Measurements from ENCODE around the gene OR10K1. TPM values are rescaled to one million over a fixed set of nuclear protein-coding genes. Genes with fewer than 3 reads are reported as not detected.

OR10K1 gene
- total and polyA plus RNA-seq, 2 donors (not counting 1 experiment from before 2014, with no cell fraction given), result not detected

DNA sequence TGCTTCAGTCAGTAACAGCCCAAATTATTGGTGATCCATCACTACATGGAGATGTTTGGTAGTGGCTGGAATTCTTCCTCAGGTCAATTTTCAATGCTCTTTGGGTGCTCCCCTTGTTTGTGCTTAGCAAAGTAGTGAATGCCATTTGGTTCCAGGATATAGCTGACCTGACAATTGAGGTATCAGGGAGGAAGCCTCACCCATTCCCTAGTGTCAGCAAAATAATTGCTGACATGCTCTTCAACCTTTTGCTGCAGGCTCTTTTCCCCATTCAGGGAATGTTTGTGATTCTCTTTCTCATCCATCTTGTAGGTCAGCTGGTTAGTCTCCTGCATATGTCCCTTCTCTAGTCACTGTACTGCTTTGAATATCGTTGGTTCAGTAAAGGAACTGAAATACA, 7.1 kb upstream of the OR10K1 start:
- H3K27ac ChIP-seq (ENCODE audit: low read length in 2 of 2), result no peak overlapping the region
- no peaks in the 10 kb centered on the region for H4K20me1 ChIP-seq (ENCODE audit: control insufficient read depth, insufficient read depth, low read length, poor library complexity, severe bottlenecking)
- H3K79me2 ChIP-seq (ENCODE audit: control insufficient read depth, insufficient read depth, low read length), result no peaks in the 10 kb centered on the region
- ChIA-PET CTCF (no interaction called here), POLR2A (no interaction called here)
- Mint-ChIP-seq H3K4me3 (no peak overlapping the region), H3K27me3 (peaks cover 39% of the 10 kb centered on the region), H3K9me3 (ENCODE audit: insufficient read depth) (peaks cover 2% of the 10 kb centered on the region), H3K4me1 (no peaks in the 10 kb centered on the region), H3K27ac (no peak overlapping the region)
- no peak overlapping the region for H3K9ac ChIP-seq (ENCODE audit: low read length)
- no peak overlapping the region for H3K4me2 ChIP-seq (replicated peaks; ENCODE audit: low read depth, low read length, poor library complexity, severe bottlenecking)
- ATAC-seq (ENCODE audit: low read depth) (no peak), DNase-seq (no peak)
- H3K4me1 ChIP-seq (ENCODE audit: control insufficient read depth in 2 of 2, insufficient read depth in 2 of 2, low read length in 2 of 2), result no peaks in the 10 kb centered on the region
- WGBS (ENCODE audit: insufficient coverage), result 100% methylated on average over 1 of the region's 1 CpG
- TF ChIP-seq EZH2 (IDR thresholded peaks at IDR 0.05; ENCODE audit: borderline replicate concordance, insufficient read depth, low read depth, low read length, poor library complexity, severe bottlenecking), result no peak
- TF ChIP-seq, protein P1, sequence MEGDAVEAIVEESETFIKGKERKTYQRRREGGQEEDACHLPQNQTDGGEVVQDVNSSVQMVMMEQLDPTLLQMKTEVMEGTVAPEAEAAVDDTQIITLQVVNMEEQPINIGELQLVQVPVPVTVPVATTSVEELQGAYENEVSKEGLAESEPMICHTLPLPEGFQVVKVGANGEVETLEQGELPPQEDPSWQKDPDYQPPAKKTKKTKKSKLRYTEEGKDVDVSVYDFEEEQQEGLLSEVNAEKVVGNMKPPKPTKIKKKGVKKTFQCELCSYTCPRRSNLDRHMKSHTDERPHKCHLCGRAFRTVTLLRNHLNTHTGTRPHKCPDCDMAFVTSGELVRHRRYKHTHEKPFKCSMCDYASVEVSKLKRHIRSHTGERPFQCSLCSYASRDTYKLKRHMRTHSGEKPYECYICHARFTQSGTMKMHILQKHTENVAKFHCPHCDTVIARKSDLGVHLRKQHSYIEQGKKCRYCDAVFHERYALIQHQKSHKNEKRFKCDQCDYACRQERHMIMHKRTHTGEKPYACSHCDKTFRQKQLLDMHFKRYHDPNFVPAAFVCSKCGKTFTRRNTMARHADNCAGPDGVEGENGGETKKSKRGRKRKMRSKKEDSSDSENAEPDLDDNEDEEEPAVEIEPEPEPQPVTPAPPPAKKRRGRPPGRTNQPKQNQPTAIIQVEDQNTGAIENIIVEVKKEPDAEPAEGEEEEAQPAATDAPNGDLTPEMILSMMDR (IDR thresholded peaks at IDR 0.05), result no peak
- H3K36me3 ChIP-seq (replicated peaks in 1 of 2; ENCODE audit: control extremely low read depth in 1 of 2, control insufficient read depth in 1 of 2, extremely low read depth in 1 of 2, insufficient read depth in 2 of 2, low read length in 1 of 2), result no peaks in the 10 kb centered on the region
- no peak overlapping the region for H3K4me3 ChIP-seq (ENCODE audit: control extremely low read depth in 1 of 5, extremely low read depth in 1 of 5, insufficient read depth in 1 of 5, low read depth in 2 of 5, low read length in 4 of 5)
- H3K9me3 ChIP-seq (ENCODE audit: control extremely low read depth in 1 of 3, control insufficient read depth in 2 of 3, insufficient read depth in 1 of 3, low read length in 2 of 3), result peaks cover 0 to 3% (median 2%) of the 10 kb centered on the region in 3 donors
- intact Hi-C loops (cut with micrococcal nuclease), result no loop called here
- H3K27me3 ChIP-seq (replicated peaks in 1 of 4; ENCODE audit: control extremely low read depth in 1 of 4, control insufficient read depth in 3 of 4, insufficient read depth in 4 of 4, low read length in 3 of 4), result no peaks in the 10 kb centered on the region
- no peak overlapping the region for H2AFZ ChIP-seq (ENCODE audit: insufficient read depth, low read depth, low read length, poor library complexity, severe bottlenecking)

DNA sequence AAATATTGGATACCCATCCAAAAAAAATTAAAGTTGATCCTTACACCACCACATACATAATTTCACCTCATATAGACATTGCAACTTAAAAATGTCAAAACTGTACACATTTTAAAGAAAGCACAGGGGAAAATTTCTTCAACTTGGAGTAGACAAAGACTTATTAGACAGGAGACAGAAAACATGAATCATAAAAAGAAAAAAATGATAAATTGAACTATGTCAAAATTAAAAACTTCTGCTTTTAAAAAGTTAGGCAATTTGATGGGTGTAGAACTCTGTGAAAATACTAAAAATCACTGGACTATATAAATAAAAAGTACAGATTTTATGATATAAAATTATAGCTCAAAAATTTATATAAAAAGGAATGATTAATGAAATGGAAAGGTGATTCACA, 4.4 kb upstream of the OR10K1 start:
- Histone ChIP-seq H3K4me3 (ENCODE audit: control extremely low read depth in 1 of 5, extremely low read depth in 1 of 5, insufficient read depth in 1 of 5, low read depth in 2 of 5, low read length in 4 of 5) (no peak overlapping the region), H3K9me3 (ENCODE audit: control extremely low read depth in 1 of 3, control insufficient read depth in 2 of 3, insufficient read depth in 1 of 3, low read length in 2 of 3) (peaks cover 0 to 3% (median 0%) of the 10 kb centered on the region in 3 donors), H3K4me2 (replicated peaks; ENCODE audit: low read depth, low read length, poor library complexity, severe bottlenecking) (no peak overlapping the region), H4K20me1 (ENCODE audit: control insufficient read depth, insufficient read depth, low read length, poor library complexity, severe bottlenecking) (no peaks in the 10 kb centered on the region), H3K27me3 (replicated peaks in 1 of 4; ENCODE audit: control extremely low read depth in 1 of 4, control insufficient read depth in 3 of 4, insufficient read depth in 4 of 4, low read length in 3 of 4) (no peaks in the 10 kb centered on the region), H3K36me3 (replicated peaks in 1 of 2; ENCODE audit: control extremely low read depth in 1 of 2, control insufficient read depth in 1 of 2, extremely low read depth in 1 of 2, insufficient read depth in 2 of 2, low read length in 1 of 2) (no peaks in the 10 kb centered on the region), H3K27ac (ENCODE audit: low read length in 2 of 2) (no peak overlapping the region), H3K4me1 (ENCODE audit: control insufficient read depth in 2 of 2, insufficient read depth in 2 of 2, low read length in 2 of 2) (no peaks in the 10 kb centered on the region), H2AFZ (ENCODE audit: insufficient read depth, low read depth, low read length, poor library complexity, severe bottlenecking) (no peak overlapping the region), H3K9ac (ENCODE audit: low read length) (no peak overlapping the region), H3K79me2 (ENCODE audit: control insufficient read depth, insufficient read depth, low read length) (no peaks in the 10 kb centered on the region)
- Mint-ChIP-seq H3K27me3 (peaks cover 33% of the 10 kb centered on the region), H3K4me3 (no peak overlapping the region), H3K4me1 (no peaks in the 10 kb centered on the region), H3K9me3 (ENCODE audit: insufficient read depth) (peaks cover 2% of the 10 kb centered on the region), H3K27ac (no peak overlapping the region)
- TF ChIP-seq, protein P1 (IDR thresholded peaks at IDR 0.05), result no peak
- TF ChIP-seq EZH2 (IDR thresholded peaks at IDR 0.05; ENCODE audit: borderline replicate concordance, insufficient read depth, low read depth, low read length, poor library complexity, severe bottlenecking), result no peak
- intact Hi-C loops (cut with micrococcal nuclease), result no loop called here
- no peak for DNase-seq
- CTCF ChIA-PET, result no interaction called here
- POLR2A ChIA-PET, result no interaction called here
- ATAC-seq (ENCODE audit: low read depth), result no peak
